KBM-7 (cell line): ENCODE data around the gene CHRM2.

ENCODE experiments used
- DNase-seq: peaks from one replicate; pipeline ENCODE4 v3.0.0-alpha.2; 2015
- in situ Hi-C: fragments of 300-500 bp; cut with MboI; formaldehyde crosslinking; loops from 2 replicates; pipeline ENCODE4 v1.14.3; 2020; ENCODE audit warnings: low sequenced_read_pairs, low pct_unique_long_range_greater_than_20kb, mixed read lengths

Gene CHRM2

DNA sequence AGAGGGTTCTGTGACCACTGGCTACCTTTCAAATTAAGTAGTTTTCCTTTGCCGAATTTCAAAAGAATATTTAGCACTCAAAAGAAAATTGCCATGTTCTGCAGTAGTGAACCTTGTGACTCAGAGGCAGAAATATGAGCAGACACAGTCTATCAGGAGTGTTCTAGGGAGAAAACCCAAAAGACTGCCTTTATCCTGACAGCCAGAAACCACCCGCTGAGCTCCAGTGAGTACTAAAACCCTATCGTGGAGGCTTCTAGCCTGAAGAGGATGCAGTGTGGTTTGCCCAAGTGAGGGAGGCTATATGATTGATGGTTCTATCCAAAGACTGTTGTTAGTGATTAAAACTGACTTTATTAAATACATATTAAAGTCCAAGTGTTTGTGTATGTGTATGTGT is 21.9 kb downstream of the CHRM2 start:
- in situ Hi-C loops: no loop called here
- peak; percentile 9 for DNase-seq

- no peak for DNase-seq
- in situ Hi-C loops: no loop called here
These were observed 23.4 kb downstream of the CHRM2 start for GRCh38 chr7:136891850-136892249.

GRCh38 chr7:136894789-136895188 is 26.3 kb downstream of the CHRM2 start:
- in situ Hi-C loops: no loop called here
- no peak for DNase-seq

DNA sequence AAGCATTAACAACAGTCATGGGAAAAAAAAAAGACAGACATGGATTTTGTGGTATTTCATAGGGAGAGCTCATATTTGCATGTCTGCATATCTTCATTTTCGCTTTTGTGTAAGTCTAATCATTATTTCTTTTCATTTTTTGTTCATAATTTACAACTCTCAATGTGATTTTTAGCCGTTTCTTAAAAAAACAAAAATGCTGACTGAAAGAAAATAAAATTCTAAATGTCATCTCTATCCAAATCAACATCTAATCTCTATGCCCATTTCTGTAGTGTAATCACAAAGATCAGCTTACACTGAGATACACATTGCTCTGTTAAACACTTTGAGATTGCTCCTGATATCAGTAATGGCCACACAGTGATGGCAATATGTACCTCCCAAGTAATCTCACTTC is 29.2 kb downstream of the CHRM2 start:
- no peak for DNase-seq
- in situ Hi-C loops: no loop called here

DNA sequence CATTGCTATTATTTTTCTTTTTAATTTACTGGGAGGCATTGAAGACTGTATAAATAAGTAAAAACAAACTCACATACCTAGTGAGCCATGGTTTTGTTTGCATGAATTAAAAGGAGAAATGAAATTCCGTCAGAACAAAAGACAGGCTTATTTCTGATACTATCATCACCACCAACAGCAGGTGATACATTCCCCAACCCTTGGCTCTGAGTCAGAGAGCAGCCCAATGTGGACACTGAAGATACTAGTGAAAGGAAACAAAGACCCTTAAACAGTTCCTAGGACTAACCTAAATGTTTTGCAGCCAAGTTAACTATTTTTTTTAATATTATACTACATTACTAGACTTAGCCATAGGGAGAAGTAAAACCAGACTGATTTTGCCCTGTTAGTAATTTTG is 31.6 kb downstream of the CHRM2 start:
- no peak for DNase-seq
- in situ Hi-C loops: no loop called here

GRCh38 chr7:136910771-136911170 is 42.3 kb downstream of the CHRM2 start:
- in situ Hi-C loops: no loop called here
- no peak for DNase-seq

- in situ Hi-C loops: no loop called here
- no peak for DNase-seq
These were observed 42.9 kb downstream of the CHRM2 start for GRCh38 chr7:136911344-136911743.

GRCh38 chr7:136912339-136912738 is 43.9 kb downstream of the CHRM2 start:
- in situ Hi-C loops: no loop called here
- DNase-seq: no peak

DNA sequence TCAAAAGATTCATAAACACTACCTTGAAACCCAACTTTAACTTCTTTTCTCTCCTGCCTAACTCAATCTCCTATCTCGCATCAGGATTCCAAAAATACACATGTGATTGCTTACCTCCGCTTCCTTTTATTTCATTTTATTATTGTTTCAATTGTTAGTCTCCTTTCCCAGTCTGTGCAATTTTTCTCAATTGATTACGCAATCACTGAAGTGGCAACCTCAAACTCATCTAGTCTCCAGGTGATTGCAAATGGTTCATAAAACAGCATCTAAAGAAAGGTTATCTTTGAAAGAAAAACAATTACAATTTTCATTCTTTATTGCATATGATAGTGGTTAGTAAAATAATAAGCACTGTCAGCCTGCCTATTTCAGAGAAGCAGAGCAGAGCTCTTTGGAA is 45.6 kb downstream of the CHRM2 start:
- DNase-seq: no peak
- in situ Hi-C loops: no loop called here

GRCh38 chr7:136919820-136920219 is 51.4 kb downstream of the CHRM2 start:
- in situ Hi-C loops: no loop called here
- no peak for DNase-seq

- in situ Hi-C loops: no loop called here
- no peak for DNase-seq
These were observed 54.7 kb downstream of the CHRM2 start for GRCh38 chr7:136923111-136923667.

- in situ Hi-C loops: no loop called here
- peak; percentile 68 for DNase-seq
These were observed 56.6 kb downstream of the CHRM2 start for GRCh38 chr7:136925044-136925443.

DNA sequence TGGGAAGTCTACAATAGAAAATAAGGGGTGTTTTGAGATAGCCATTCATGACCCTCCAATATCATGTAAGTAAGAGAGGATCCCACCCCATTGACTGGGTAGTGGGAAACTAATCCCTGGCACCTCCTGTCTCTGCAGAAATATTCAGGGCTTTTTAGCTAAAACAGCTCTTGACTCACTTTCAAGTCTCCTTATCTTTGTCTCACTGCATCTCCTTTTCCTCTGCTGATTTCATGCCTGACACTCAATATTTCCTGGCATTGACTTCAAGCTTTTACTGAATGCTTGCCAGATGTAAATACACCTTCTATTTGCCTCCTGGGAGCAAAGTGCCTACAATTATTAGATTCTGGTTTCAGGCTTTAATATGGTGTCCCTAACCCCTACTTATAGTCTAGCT is 57.1 kb downstream of the CHRM2 start:
- in situ Hi-C loops: no loop called here
- peak; percentile 62 for DNase-seq

GRCh38 chr7:136931169-136931867 is 62.9 kb downstream of the CHRM2 start:
- in situ Hi-C loops: no loop called here
- no peak for DNase-seq

DNA sequence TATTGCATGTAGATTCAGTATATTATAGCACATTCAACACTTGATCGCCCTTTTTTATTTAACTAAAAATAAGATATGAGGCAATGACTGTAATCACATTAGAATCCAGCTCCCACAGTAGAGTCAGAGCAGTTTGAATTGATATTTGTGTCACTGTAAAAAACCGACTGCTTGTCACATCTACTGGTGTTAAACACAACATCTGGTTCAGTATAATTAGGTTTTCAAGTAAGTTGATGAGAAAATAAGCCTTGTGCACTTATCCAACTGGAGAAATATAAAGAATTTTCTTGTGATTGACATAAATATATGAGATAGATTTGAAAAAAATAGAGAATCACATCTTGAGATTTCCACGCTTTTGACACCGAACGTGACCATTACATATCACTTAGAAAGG is 69.0 kb downstream of the CHRM2 start:
- in situ Hi-C loops: no loop called here
- DNase-seq: no peak

- no peak for DNase-seq
- in situ Hi-C loops: no loop called here
These were observed 70.0 kb downstream of the CHRM2 start for GRCh38 chr7:136938476-136938875.

GRCh38 chr7:136940122-136940521 is 71.7 kb downstream of the CHRM2 start:
- in situ Hi-C loops: no loop called here
- DNase-seq: no peak

DNA sequence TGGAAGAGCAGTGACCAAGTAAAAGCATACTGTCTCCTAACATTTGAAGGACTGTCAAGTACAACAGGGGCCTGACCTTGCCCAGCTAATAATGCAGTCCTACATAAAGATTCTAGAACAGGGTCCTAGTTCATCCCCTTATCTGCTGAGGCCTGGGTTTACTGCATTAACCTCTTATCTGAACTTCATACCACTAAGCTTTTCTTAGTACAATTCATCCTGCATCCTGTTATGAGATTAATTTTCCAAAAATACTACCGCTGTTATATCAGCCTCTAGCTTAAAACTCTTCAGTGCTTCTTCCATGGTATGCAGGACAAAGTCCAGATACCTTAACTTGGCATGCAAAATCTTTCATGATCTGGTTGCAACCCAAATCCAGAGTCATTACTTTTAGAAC is 72.5 kb downstream of the CHRM2 start:
- DNase-seq: no peak
- in situ Hi-C loops: no loop called here

- in situ Hi-C loops: no loop called here
- no peak for DNase-seq
These were observed 73.4 kb downstream of the CHRM2 start for GRCh38 chr7:136941816-136942215.

- in situ Hi-C loops: no loop called here
- DNase-seq: no peak
These were observed 73.9 kb downstream of the CHRM2 start for GRCh38 chr7:136942401-136942800.

DNA sequence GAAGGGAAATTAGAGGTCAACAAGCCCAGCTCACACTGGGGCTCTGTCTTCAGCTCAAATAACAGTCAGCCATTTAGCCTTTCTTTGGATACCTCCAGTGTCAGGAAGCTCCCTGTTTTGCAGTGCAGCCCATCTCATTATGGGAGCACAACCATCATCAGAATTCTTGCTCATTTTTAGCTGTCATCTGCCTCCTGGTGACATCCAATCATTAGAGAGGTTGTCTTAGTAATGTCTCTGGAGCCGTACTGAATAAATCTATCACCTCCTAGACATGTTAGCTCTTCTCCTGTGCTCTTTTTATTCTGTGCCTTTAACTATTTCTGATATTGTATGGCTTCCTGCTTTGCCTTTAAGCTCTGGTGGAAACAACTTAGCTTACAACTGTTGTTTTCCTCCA is 74.5 kb downstream of the CHRM2 start:
- DNase-seq: no peak
- in situ Hi-C loops: no loop called here
